ENCODE results near the gene DRGX. TPM values are rescaled to one million over a fixed set of nuclear protein-coding genes. Genes with fewer than 3 reads are reported as not detected.

DRGX gene
- total and polyA plus RNA-seq, 2 donors (not counting 1 experiment from before 2014, with no cell fraction given): not detected

- intact Hi-C loops (cut with micrococcal nuclease): no loop called here
- Histone ChIP-seq H3K9ac (ENCODE audit: low read length) (no peak overlapping the region), H3K9me3 (ENCODE audit: control extremely low read depth in 1 of 3, control insufficient read depth in 2 of 3, insufficient read depth in 1 of 3, low read length in 2 of 3) (peaks cover 0 to 16% (median 4%) of the 10 kb centered on the region in 3 donors), H3K27ac (ENCODE audit: low read length in 2 of 2) (no peak overlapping the region), H3K27me3 (replicated peaks in 1 of 4; ENCODE audit: control extremely low read depth in 1 of 4, control insufficient read depth in 3 of 4, insufficient read depth in 4 of 4, low read length in 3 of 4) (no peaks in the 10 kb centered on the region), H3K4me3 (ENCODE audit: control extremely low read depth in 1 of 5, extremely low read depth in 1 of 5, insufficient read depth in 1 of 5, low read depth in 2 of 5, low read length in 4 of 5) (no peak overlapping the region), H3K36me3 (replicated peaks in 1 of 2; ENCODE audit: control extremely low read depth in 1 of 2, control insufficient read depth in 1 of 2, extremely low read depth in 1 of 2, insufficient read depth in 2 of 2, low read length in 1 of 2) (no peaks in the 10 kb centered on the region), H3K4me2 (replicated peaks; ENCODE audit: low read depth, low read length, poor library complexity, severe bottlenecking) (no peak overlapping the region), H3K4me1 (ENCODE audit: control insufficient read depth in 2 of 2, insufficient read depth in 2 of 2, low read length in 2 of 2) (no peaks in the 10 kb centered on the region), H4K20me1 (ENCODE audit: control insufficient read depth, insufficient read depth, low read length, poor library complexity, severe bottlenecking) (no peaks in the 10 kb centered on the region), H3K79me2 (ENCODE audit: control insufficient read depth, insufficient read depth, low read length) (no peaks in the 10 kb centered on the region), H2AFZ (ENCODE audit: insufficient read depth, low read depth, low read length, poor library complexity, severe bottlenecking) (no peak overlapping the region)
- CTCF ChIA-PET: interaction anchor here (0.7 kb wide), 1 partner anchor 19 kb away, joined by 4 read pairs; no protein-coding TSS in a partner anchor
- Mint-ChIP-seq H3K4me3 (no peak overlapping the region), H3K9me3 (ENCODE audit: insufficient read depth) (peaks cover 5% of the 10 kb centered on the region), H3K27me3 (peaks cover 7% of the 10 kb centered on the region), H3K27ac (no peak overlapping the region), H3K4me1 (no peaks in the 10 kb centered on the region)
- no CpG with 5 or more reads among the region's 2 CpGs for WGBS (ENCODE audit: insufficient coverage)
- no peak for DNase-seq
- POLR2A ChIA-PET: no interaction called here
- no peak for ATAC-seq (ENCODE audit: low read depth)
- TF ChIP-seq CTCF (IDR thresholded peaks at IDR 0.05) (no peak), EZH2 (IDR thresholded peaks at IDR 0.05; ENCODE audit: borderline replicate concordance, insufficient read depth, low read depth, low read length, poor library complexity, severe bottlenecking) (no peak)
Measured at GRCh38 chr10:49435225-49435624, 39.3 kb upstream of the DRGX start.

GRCh38 chr10:49433069-49433468 lies 37.2 kb upstream of the DRGX start:
- ATAC-seq (ENCODE audit: low read depth) (no peak), DNase-seq (no peak)
- H3K27ac ChIP-seq (ENCODE audit: low read length in 2 of 2): no peak overlapping the region
- intact Hi-C loops (cut with micrococcal nuclease): no loop called here
- no peaks in the 10 kb centered on the region for H3K79me2 ChIP-seq (ENCODE audit: control insufficient read depth, insufficient read depth, low read length)
- peaks cover 0 to 3% (median 0%) of the 10 kb centered on the region in 4 experiments for H3K27me3 ChIP-seq (replicated peaks in 1 of 4; ENCODE audit: control extremely low read depth in 1 of 4, control insufficient read depth in 3 of 4, insufficient read depth in 4 of 4, low read length in 3 of 4)
- H3K4me1 ChIP-seq (ENCODE audit: control insufficient read depth in 2 of 2, insufficient read depth in 2 of 2, low read length in 2 of 2): no peaks in the 10 kb centered on the region
- H3K9ac ChIP-seq (ENCODE audit: low read length): no peak overlapping the region
- no peak overlapping the region for H3K4me2 ChIP-seq (replicated peaks; ENCODE audit: low read depth, low read length, poor library complexity, severe bottlenecking)
- no peak overlapping the region for H3K4me3 Mint-ChIP-seq
- no peak overlapping the region for H3K27ac Mint-ChIP-seq
- peaks cover 0 to 14% (median 4%) of the 10 kb centered on the region in 3 donors for H3K9me3 ChIP-seq (ENCODE audit: control extremely low read depth in 1 of 3, control insufficient read depth in 2 of 3, insufficient read depth in 1 of 3, low read length in 2 of 3)
- H3K27me3 Mint-ChIP-seq: peaks cover 13% of the 10 kb centered on the region
- H3K4me1 Mint-ChIP-seq: no peaks in the 10 kb centered on the region
- H3K4me3 ChIP-seq (ENCODE audit: control extremely low read depth in 1 of 5, extremely low read depth in 1 of 5, insufficient read depth in 1 of 5, low read depth in 2 of 5, low read length in 4 of 5): no peak overlapping the region
- CTCF ChIA-PET: no interaction called here
- no peaks in the 10 kb centered on the region for H3K36me3 ChIP-seq (replicated peaks in 1 of 2; ENCODE audit: control extremely low read depth in 1 of 2, control insufficient read depth in 1 of 2, extremely low read depth in 1 of 2, insufficient read depth in 2 of 2, low read length in 1 of 2)
- TF ChIP-seq CTCF (IDR thresholded peaks at IDR 0.05): no peak
- no peak for TF ChIP-seq EZH2 (IDR thresholded peaks at IDR 0.05; ENCODE audit: borderline replicate concordance, insufficient read depth, low read depth, low read length, poor library complexity, severe bottlenecking)
- no peaks in the 10 kb centered on the region for H4K20me1 ChIP-seq (ENCODE audit: control insufficient read depth, insufficient read depth, low read length, poor library complexity, severe bottlenecking)
- no peak overlapping the region for H2AFZ ChIP-seq (ENCODE audit: insufficient read depth, low read depth, low read length, poor library complexity, severe bottlenecking)
- no CpG with 5 or more reads among the region's 2 CpGs for WGBS (ENCODE audit: insufficient coverage)
- POLR2A ChIA-PET: no interaction called here
- H3K9me3 Mint-ChIP-seq (ENCODE audit: insufficient read depth): peaks cover under 1% of the 10 kb centered on the region

All from B cell (primary cell).